GM12801 (cell line): Measurements from ENCODE around the gene UGT2B7.

ENCODE experiments used
- TF ChIP-seq, protein P1 (sequence below): IDR thresholded peaks from one replicate; pipeline ENCODE4 v1.5.1; 2011; ENCODE audit warnings: control low read depth; ENCODE audit not compliant: insufficient read length; ENCODE audit errors: extremely low read depth

UGT2B7 gene

GRCh38 chr4:69120870-69121269, 24.6 kb downstream of the UGT2B7 start:
- TF ChIP-seq, protein P1, sequence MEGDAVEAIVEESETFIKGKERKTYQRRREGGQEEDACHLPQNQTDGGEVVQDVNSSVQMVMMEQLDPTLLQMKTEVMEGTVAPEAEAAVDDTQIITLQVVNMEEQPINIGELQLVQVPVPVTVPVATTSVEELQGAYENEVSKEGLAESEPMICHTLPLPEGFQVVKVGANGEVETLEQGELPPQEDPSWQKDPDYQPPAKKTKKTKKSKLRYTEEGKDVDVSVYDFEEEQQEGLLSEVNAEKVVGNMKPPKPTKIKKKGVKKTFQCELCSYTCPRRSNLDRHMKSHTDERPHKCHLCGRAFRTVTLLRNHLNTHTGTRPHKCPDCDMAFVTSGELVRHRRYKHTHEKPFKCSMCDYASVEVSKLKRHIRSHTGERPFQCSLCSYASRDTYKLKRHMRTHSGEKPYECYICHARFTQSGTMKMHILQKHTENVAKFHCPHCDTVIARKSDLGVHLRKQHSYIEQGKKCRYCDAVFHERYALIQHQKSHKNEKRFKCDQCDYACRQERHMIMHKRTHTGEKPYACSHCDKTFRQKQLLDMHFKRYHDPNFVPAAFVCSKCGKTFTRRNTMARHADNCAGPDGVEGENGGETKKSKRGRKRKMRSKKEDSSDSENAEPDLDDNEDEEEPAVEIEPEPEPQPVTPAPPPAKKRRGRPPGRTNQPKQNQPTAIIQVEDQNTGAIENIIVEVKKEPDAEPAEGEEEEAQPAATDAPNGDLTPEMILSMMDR: no peak

- TF ChIP-seq, protein P1: no peak
Measured at GRCh38 chr4:69122476-69122875, 26.2 kb downstream of the UGT2B7 start.

DNA sequence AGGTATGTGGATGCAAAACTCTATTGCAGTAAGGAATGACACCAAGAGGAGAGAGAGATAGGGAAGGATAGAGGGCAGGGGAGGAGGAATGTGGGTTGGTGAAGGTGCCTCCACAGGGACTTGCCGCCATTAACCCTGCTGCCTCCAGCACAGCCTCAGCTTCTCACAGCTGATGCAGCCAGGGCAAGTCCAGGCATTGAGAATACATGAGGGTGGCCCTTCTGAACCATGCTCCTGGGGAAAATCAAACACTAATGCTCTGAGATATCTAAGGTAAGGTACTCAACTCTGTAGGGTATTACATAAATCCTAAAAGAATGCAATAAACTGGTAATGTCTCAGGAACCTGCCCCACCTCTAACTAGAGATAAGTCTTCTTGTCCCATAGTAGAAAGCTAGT, 28.7 kb downstream of the UGT2B7 start:
- TF ChIP-seq, protein P1: no peak

DNA sequence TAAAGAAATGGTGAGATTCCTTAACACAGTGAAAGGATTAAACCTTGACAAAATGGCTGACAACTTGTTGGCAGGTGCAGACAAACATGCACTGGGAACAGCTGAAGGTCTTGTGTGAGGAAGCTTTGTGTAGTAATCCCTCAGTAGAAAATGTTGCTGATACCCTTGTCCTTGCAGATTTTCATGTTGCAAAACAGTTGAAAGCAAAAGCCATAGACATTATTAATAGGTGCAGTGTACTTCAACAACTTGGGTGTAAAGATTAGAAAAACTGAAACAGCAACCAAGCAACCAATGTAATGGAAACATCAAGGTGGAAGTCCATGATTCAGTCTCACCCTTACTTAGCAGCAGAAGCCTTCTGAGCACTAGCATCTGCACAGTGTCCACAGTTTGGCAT, 29.8 kb downstream of the UGT2B7 start:
- TF ChIP-seq, protein P1: no peak

- TF ChIP-seq, protein P1: no peak
Measured at GRCh38 chr4:69133993-69134392, 37.7 kb downstream of the UGT2B7 start.

GRCh38 chr4:69134471-69134870, 38.2 kb downstream of the UGT2B7 start:
- TF ChIP-seq, protein P1: no peak

GRCh38 chr4:69141320-69141719, 45.0 kb downstream of the UGT2B7 start:
- TF ChIP-seq, protein P1: no peak

- TF ChIP-seq, protein P1: no peak
Measured at GRCh38 chr4:69147334-69147733, 51.1 kb downstream of the UGT2B7 start.
